ENCODE data around the gene PNP.
"Not testable (repeated sequence)": the region's sequence is repeated elsewhere in the genome, so short reads cannot be mapped to it uniquely, and the experiment has no call there.

The PNP gene

DNA sequence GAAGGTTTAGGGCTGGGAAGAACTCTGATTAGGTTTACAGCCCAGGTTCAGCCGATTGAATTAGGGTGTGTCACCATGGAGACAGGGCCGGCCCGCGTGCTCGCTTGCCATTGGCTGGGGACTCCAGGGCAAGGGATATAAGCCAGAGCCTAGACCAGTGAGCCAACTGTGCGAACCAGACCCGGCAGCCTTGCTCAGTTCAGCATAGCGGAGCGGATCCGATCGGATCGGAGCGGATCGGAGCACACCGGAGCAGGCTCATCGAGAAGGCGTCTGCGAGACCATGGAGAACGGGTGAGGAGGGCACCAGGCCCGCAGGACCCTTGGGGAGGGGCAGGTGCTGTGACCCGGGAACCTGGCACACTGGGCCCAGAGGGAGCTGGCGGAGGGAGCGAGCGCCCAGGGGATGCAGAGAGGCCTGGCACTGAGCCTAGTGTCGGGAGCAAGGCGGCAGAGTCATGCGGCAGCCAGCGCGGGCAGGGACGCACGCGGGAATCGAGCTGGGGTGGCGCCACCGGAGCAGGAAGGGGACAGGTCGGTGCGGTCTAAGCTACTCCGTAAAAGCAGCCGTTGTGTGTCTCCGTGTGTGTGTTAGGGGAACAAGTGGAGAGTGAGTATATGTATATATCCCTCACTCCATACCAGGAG, at the start of gene PNP:
PNP (plus strand) TSS at position 165 of the 648 bp plus-strand sequence; CDS start at position 284, 119 bp downstream.
- peak; percentile 85 to 88 for DNase-seq

DNA sequence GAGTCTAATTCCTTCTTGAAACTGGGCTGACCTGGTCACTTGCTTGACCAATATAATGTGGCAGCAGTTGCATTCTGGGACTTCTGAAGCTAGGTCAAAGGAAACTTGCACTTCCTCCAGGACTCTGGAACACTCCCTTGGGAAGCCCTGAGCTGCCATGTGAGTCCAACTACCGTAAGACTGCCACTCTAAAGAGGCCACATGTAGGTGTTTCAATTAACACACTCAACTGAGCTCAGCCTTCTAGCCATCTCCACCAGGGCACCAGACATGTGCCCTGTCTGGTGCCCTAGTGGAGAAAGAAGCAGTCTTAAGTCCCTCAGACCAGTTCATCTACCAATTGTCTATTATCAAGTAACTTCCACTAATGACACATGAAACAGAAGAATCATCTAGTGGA, 49.8 kb upstream of the PNP start:
- no peak for DNase-seq

DNA sequence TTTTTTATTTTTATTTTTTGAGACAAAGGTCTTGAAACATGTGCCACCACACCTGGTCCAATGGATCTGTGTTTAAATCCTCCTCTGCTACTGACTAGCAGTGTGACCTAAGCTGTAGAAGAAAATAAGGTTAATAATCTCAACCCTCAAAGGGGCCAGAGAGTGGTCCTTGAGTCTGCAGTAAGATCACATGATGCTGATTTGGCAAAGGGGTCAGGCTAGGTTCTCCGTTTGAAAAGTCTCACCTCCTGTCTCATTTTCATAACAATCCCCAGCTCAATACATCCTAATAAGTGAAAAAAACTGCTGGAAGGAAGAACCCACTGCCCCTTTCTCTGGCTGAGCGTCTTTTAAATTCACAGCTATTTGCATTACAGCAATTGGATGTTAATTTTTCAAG, 47.9 kb upstream of the PNP start:
- no peak for DNase-seq

DNA sequence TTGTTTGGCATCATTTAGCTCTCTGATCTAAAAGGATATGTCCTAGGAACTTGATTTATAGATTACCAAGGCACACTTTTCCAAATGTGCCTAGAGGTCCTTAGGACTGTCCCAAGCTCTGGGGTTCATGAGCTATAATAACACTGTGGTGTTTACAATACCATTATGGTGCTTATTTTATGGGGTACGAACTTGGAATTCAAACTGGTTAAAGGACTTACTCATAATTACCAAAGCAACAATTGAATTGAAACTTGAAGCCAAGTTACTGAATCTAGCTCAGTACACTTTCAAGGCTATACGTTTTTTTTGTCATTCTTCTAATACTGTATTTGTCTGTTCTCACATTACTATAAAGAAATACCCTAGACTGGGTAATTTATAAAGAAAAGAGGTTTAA, 46.3 kb upstream of the PNP start:
- no peak for DNase-seq

DNA sequence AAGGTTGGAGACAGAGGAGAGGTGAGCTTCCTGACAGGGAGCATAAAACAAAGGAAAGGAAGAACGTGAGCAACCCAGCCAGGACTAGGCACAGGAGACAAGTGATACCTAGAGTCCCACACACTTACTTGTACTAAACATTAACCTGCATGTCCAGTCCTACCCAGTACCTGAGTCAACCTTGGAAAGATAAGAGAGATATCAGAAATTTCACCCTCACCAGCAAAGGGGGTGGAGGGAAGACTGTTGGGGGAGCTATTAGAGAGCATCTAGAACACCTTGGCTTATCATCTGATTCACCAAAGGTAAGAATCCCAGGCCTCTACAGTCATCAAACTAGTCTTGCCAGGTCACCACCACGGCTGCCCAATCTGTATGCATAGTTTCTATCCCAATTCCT, 44.4 kb upstream of the PNP start:
- DNase-seq: no peak

DNA sequence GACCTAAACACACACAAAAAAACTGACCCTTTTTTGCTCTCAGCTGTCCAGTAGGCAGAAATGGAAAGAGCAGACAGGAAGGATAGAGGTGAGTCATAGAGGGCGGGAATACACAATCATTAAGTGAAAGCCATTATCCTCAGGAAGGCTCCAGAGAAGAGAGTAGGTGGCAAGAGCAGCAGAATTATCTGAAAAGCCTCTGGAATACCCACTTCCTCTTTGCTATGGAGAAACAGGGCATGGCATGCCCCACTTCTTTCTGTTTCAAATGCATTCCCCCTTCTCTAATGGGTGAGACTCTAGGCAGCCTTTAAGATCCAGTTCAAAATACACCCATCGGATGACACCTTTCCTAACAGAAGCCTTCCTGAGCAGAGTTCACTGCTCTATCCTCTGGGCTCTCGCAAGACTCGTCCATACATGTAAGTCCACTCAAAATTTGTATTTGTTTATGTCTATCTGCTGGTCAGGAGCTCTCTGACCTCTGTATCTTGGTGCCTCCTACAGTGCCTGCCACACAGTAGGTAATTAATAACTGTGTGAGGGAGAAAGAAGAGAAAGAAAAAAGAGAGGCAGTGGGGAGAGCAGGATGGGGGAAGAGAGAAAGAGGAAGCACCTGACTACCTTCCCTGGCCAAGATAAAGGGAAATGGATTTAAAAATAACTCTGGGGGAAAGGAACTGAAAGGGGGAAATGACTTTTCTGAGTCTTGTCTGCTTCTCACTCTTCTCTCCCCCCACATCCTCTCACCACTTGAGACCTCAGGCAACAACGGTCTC, 41.8 kb upstream of the PNP start:
- no peak for DNase-seq

DNA sequence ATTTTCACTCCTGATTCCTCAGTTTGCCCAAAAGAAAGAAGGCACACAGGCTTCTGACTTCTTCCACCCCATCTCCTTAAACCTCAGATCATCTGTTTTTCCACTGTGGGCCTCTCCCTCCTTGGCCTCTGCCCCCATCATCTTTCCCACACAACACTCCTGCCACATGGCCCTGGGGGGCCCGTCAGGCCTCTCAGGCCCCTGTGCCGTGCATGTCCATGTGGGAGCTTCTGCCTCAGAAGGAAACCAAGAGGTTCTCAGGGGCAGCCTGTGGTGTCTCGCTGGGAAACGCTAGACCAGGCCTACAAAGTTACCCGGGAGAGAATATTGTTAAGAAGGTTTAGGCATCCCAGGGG, 41.2 kb upstream of the PNP start:
- DNase-seq: no peak

DNA sequence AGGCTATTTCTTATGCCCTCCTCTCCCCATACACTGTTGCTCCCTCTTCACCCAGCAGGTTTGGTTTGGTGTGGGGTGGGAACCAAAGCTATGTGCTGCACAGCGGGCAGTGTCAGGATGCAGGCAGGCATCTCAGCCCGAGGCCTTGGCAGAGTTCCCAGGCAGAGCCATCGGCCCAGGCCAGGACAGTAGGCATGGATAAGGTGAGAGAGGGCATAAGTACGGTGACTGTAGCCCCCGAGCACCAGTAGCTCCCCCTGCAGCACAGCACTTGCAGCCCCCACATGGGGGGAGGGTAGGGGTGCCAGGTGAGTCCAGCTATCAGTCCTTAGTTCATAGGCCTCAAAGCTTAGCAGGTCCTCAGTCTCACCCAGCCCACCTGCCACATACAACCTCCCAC, 40.4 kb upstream of the PNP start:
- no peak for DNase-seq

DNA sequence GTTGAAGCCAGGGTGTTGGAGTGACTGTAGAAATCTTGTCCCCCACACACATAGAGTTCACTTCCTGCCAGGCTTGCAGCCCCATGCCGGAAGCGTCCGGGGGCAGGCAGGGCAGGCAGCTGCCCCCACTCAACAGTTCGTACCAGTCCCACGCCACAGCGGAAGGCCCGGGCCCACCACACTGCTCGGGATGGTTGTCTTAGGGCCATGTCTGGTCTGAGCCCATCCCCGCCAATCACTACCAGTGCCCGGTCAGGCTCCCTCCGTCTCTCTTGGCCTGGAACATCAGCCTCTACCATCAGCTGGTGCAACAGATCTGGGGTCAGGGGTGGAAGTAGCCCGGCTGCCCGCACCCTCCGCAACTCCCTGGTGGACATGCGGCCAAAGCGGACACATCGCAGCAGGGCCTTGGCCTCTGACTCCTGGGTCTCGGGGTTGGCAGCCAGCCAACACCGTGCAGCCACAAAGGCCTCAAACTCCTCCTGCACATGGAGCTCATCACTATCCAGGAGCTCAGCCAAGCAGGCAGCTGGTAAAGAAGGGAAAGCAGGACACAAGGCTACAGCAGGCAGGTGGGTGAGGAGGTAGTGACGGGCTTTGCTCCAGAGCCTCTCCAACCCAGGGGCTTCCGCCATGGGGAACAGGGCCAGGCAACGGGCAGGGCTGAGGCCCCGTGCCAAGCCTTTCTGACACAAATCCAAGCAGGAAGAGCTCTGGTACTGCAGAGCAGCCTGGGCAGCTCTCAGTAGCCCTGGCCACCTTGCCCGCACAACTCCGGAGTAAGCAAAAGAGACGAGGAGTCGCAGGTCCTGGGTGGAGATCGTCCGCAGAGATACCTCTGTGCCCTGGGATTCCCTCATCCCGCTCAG, 39.2 kb upstream of the PNP start:
- DNase-seq: no peak

DNA sequence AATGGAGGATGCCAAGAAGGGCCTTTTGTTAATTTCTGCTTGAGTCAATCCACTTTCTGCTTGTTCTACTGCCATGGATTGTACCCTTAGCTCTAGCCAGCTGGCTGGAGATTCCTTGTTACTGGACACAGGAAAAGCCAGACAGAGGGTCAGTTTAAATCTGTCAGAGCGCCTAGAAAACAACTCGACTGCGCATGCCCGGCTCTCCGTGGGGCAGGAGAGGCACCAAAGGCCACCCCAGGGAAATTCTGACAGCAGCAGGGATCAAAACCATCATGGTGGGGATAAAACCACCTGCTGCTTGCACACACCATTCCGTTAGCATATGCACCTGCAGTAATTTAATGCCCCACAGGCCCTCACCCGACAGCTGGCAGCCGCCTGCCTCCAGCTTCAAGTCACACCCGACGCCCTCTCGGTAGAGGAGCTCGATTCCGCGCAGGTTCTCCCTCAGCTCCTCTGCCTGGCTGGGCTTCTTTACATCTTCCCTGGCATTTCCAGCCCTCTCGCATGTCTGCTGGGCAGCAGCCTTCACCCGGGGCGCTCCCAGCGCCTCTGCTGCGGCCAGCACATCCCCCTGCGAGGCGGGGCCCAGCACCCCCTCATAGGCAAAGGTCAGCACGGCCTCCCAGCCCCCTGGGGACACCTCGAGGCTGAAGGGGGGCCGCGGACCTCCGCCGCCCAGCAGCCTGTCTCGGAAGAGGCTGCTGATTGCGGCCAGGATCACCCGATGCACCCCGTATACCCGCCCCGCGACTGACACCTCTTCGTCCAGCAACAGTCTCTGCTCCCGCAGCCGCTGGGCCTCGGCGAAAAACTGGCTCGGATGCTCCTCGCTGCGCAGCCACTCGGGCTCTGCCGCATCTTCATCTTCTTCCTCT, 34.3 kb upstream of the PNP start:
- DNase-seq: no peak

DNA sequence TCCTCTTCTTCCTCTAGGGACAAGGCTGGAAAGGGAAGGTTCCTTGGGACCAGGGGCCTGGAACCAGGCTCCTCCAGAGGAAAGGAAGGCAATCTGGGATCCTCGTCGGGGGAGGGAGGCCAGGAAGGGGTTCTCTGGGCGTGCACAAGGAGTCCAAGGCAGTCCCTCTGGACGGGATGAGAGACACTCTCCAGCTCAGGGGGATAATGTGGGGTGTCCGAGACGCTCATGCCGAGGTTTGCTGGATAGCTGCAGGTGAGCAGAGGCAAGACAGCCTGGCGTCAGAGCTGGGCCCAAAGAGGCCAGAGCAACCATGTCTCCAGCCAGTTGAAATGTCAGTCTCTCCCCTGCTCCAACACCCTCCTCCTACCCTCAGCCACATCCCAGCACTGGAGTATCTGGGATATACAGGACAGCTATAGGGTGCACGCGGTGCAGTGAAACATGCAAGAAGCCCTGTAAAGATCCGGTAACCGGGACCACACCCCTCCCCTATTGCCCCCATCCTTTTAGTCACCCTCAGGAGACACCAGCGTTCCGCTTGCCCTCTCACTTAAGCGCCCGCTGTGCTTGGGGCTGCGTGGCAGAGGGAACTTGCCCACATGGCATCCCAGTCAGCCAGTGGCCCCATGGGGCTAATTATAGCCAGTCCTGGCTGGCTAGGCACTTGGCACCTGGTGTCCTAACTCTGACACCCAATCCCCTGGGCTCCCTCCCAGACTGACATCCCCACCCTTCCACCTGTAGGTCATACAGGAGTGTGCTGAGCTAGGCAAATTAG, 33.4 kb upstream of the PNP start, which contains the start of gene KLHL33:
KLHL33 (minus strand) TSS at position 585 of the 781 bp plus-strand sequence; CDS start at position 230, 355 bp downstream.
- DNase-seq: no peak

DNA sequence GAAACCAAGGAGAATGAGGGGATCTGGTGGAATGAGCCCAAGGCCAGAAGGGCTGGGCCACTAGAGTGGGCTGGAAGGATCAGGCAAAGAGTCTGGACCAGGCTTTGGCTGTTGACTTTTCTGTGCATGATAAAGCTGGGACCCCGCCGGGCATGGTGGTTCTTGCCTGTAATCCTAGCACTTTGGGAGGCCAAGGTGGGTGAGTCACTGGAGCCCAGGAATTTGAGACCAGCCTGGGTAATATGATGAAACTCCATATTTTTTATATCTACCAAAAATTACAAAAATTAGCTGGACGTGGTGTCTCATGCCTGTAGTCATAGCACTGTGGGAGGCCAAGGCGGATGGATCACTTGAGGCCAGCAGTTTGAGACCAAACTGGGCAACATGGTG, 32.8 kb upstream of the PNP start:
- no peak for DNase-seq

DNA sequence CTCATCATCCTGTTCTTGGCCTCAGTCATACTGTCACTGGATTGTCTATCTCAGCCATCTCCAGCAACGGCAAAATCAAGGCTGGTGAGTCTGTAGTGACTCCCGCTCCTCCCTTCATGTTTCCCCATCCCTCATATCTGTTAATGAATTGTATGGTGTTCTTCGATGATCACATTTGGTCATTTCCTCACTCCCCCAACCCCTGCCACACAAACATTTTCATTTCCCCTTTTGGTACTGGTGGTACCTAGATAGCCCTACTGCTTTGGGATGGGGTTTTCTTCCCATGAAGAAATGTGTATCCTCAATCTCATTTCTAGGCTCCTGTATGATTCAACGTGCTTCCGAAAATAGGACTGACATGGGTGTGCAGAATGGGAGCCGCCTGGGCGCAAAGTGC, 30.5 kb upstream of the PNP start:
- no peak for DNase-seq

DNA sequence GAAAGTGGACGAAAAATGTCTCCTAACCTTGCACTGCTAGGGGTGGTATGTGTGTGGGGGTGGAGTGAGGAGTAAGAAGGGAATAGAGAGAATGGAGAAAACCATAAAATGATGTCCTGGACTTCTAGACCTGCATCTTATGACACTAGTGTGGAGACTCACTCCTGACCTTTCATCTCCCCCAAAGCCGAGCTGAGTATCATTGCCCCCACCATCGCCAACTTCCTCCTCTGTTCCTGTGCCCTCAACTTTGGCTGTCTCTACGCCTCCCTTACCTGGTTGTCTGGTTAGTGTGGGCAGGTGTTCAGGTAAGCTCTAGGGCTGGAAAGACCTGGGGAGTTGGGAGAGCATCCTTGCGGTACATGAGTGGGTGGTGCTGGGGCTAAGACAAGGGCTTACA, 28.7 kb upstream of the PNP start:
- no peak for DNase-seq

DNA sequence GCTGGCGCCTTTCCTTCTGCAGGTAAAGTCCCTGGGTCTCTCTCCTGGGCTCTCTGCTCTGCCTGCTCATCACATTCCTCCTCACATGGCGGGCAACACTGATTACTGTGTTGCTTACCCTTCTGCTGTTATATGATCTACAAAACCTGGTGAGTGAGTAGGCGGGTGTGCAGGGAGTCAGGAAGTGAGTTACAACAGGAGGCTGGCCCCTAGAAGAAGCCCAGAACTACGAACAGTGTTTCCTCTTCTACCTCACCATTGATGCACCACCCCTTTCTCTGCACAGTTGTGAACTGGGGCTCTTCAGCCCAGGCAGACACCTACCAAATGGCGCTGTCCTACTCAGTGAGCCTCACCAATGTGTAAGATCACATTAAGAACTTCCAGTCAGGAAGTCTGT, 28.3 kb upstream of the PNP start:
- DNase-seq: no peak

DNA sequence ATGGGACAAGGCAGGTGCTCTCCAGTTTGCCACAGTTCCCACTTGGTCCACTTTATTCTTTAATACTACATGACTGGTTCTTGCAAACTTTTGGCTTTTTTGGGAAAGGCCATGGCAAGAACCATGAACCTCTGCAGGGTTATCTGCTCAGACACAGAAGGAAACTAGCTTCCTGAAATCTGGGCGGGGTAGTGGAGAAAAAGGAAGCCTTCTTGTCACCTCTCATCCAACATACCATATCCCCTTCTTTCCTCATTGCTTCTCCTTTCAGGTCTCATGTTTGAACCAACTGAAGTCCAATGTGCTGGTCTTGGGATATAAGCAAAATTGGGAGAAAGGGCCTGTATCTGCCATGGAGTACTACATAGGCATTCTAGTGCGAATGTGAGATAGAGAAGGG, 27.7 kb upstream of the PNP start:
- DNase-seq: no peak

DNA sequence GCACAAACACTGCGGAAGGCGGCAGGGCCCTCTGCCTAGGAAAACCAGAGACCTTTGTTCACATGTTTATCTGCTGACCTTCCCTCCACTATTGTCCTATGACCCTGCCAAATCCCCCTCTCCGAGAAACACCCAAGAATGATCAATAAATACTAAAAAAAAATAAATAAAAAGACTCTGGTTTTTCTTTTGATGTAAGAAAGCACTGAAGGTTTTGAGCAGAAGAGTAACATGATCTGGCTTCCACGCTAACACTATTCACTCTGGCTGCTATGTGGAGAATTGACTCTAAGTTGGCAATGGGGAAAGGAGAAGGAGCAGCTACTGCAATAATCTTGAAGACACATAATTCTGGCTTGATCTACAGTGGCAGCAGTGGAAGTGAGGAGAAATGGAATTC, 25.6 kb upstream of the PNP start:
- not testable (repeated sequence) for DNase-seq

DNA sequence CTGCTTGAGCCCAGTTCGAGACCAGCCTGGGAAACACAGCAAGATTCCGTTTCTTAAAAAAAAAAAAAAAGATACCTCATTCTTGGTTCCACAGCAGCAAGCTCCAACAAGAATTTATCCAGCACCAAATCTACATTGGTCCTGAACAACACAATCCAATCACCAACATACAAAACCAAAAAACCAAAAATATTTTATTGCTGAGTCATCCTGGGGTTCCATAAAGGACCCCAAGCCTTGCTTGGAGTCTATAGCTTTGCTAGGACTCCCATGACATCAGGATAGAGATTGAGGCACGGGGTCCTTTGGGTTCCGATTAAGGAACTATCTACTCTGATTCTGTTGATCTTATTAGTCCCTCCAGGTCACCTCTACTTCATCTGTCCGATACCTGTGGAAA, 22.3 kb upstream of the PNP start:
- DNase-seq: no peak

DNA sequence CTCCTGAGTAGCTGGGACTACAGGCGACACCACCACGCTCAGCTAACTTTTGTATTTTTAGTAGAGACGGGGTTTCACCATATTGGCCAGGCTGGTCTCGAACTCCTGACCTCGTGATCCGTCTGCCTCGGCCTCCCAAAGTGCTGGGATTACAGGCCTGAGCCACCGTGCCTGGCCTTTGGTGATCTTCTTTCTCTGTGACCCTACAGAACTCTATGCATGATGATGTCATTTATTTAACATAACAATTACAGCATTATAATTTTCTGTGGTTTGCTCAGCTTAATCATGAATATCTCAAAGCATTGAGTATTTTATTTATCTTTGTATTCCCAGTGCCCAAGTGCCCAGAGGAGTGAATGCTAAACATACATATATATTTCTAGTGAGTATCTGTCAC, 16.4 kb upstream of the PNP start:
- not testable (repeated sequence) for DNase-seq

DNA sequence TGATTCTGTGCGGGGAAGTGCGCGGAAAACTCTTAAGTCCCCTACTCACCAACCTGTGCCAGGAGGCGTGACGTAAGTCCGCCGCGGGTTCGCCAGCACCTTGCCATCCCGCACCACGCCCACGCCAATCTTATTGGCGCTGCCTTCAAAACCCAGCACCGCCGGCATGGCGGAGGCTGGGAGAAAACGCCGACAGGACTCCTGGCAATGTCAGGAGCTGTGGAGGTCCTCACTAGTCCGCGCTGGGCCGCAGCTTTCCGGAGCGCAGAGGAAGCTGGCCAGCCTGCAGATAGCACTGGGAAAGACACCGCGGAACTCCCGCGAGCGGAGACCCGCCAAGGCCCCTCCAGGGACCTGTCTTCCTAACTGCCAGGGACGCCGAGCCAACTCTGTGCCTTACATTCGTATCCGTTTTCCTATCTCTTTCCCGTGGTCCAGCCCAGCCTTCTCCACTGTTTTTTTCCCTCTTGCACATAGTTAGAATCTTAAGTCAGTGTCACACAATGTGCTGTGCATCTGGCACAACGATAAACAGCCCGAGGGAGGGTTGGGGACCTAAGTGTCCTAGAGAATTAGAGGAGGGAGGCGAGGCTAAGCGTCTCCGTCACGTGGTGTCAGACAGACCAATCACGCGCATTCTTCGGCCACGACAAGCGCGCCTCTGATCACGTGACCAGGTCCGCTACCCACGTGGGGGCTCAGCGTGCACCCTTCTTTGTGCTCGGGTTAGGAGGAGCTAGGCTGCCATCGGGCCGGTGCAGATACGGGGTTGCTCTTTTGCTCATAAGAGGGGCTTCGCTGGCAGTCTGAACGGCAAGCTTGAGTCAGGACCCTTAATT, 14.5 kb upstream of the PNP start, which contains the start of the genes APEX1 and OSGEP:
APEX1 (plus strand) TSS at position 711 of the 839 bp plus-strand sequence. CDS start 420 bp downstream, outside the sequence.
OSGEP (minus strand) TSS at position 297 of the 839 bp plus-strand sequence; CDS start at position 168, 129 bp downstream.
- peak; percentile 97 to 98 for DNase-seq
